CD4-positive, alpha-beta T cell (primary cell): ENCODE results near the gene CTSD. TPM values are rescaled to one million over a fixed set of nuclear protein-coding genes. Genes with fewer than 3 reads are reported as not detected.

ENCODE experiments used
- ATAC-seq: fragments of 200-7000 bp; cut with Tn5 transposase; one replicate; pipeline ENCODE4 v1.10.0; 2022; ENCODE audit warnings: mild to moderate bottlenecking; ENCODE audit not compliant: poor library complexity
- CTCF ChIA-PET: fragments of 350-600 bp; sonication (Branson Sonifier 250); formaldehyde crosslinking; loops from one replicate; lab custom pipeline; 2021; ENCODE audit warnings: antibody characterized with exemption, inconsistent platforms; lab: Charles Lee
- POLR2A ChIA-PET: fragments of 350-600 bp; sonication (Branson Sonifier 250); formaldehyde crosslinking; loops from one replicate; lab custom pipeline; 2021; ENCODE audit warnings: antibody characterized with exemption, inconsistent platforms; lab: Charles Lee
- DNase-seq, 14 experiments: peaks; one replicate each; pipeline ENCODE4 v3.0.0-alpha.2; 2013 to 2020; ENCODE audit warnings: mixed read lengths in 2 of 14
- H3K27ac ChIP-seq, 2 donors: one replicate each; pipeline versions ENCODE4 v1.5.1 to v1.7.0; 2013; ENCODE audit warnings: low read length in 2 of 2, low read depth in 1 of 2, mild to moderate bottlenecking in 1 of 2
- H3K27me3 ChIP-seq, 2 experiments: 1 replicate in 1 of 2; 2 replicates in 1 of 2; pipeline versions ENCODE4 v1.6.1 to v1.7.0; 2013; ENCODE audit warnings: low read length in 2 of 2, control low read depth in 1 of 2, mild to moderate bottlenecking in 1 of 2, moderate library complexity in 1 of 2; ENCODE audit not compliant: insufficient read depth in 2 of 2, control insufficient read depth in 1 of 2
- H3K36me3 ChIP-seq: one replicate; pipeline ENCODE4 v1.6.1; 2013; ENCODE audit warnings: low read length, control low read depth; ENCODE audit not compliant: insufficient read depth
- H3K4me1 ChIP-seq: one replicate; pipeline ENCODE4 v1.6.1; 2013; ENCODE audit warnings: low read length, control low read depth; ENCODE audit not compliant: insufficient read depth
- H3K4me3 ChIP-seq: one replicate; pipeline ENCODE4 v1.5.1; 2013; ENCODE audit warnings: mild to moderate bottlenecking, low read length, moderate library complexity
- H3K9me3 ChIP-seq, 2 experiments: 1 replicate in 1 of 2; 2 replicates in 1 of 2; pipeline versions ENCODE4 v1.6.1 to v1.7.0; 2013; ENCODE audit warnings: low read length in 2 of 2, mild to moderate bottlenecking in 2 of 2, control low read depth in 1 of 2, moderate library complexity in 1 of 2; ENCODE audit not compliant: control insufficient read depth in 1 of 2, insufficient read depth in 1 of 2
- H3K27ac Mint-ChIP-seq: one replicate; pipeline ENCODE4 v1.8.0; 2020; ENCODE audit warnings: mixed read lengths
- H3K27me3 Mint-ChIP-seq: one replicate; pipeline ENCODE4 v1.8.0; 2021; ENCODE audit warnings: mixed read lengths
- H3K36me3 Mint-ChIP-seq: one replicate; pipeline ENCODE4 v1.8.0; 2021; ENCODE audit warnings: low read depth, mixed read lengths
- H3K4me1 Mint-ChIP-seq: one replicate; pipeline ENCODE4 v1.8.0; 2021; ENCODE audit warnings: low read depth, mixed read lengths
- H3K4me3 Mint-ChIP-seq: one replicate; pipeline ENCODE4 v1.8.0; 2020; ENCODE audit warnings: mild to moderate bottlenecking, mixed read lengths
- H3K9me3 Mint-ChIP-seq: one replicate; pipeline ENCODE4 v1.8.0; 2020; ENCODE audit warnings: mixed read lengths
- intact Hi-C, 2 experiments: fragments of 100-400 bp; cut with DNase I in 1 of 2; cut with micrococcal nuclease in 1 of 2; formaldehyde crosslinking; loops; one replicate each; pipeline versions ENCODE4 v1.15.1 to v1.9.0; 2023 to 2025; cut with DNase I, micrococcal nuclease
- total RNA-seq, 174 experiments: library from RNA in 2 of 174; stranded (reverse) in 2 of 174; gene quantifications; one replicate each; pipeline ENCODE4 v1.2.3 and lab custom pipeline; 2021 to 2026
- TF ChIP-seq, protein P1 (sequence below): fragments of 200-600 bp; IDR thresholded peaks from one replicate; pipeline ENCODE4 v1.8.0; 2022; ENCODE audit warnings: antibody characterized with exemption, mild to moderate bottlenecking

The CTSD gene
- total RNA-seq, 2 experiments from 2014 or later: 63.3 to 71.3 TPM

DNA sequence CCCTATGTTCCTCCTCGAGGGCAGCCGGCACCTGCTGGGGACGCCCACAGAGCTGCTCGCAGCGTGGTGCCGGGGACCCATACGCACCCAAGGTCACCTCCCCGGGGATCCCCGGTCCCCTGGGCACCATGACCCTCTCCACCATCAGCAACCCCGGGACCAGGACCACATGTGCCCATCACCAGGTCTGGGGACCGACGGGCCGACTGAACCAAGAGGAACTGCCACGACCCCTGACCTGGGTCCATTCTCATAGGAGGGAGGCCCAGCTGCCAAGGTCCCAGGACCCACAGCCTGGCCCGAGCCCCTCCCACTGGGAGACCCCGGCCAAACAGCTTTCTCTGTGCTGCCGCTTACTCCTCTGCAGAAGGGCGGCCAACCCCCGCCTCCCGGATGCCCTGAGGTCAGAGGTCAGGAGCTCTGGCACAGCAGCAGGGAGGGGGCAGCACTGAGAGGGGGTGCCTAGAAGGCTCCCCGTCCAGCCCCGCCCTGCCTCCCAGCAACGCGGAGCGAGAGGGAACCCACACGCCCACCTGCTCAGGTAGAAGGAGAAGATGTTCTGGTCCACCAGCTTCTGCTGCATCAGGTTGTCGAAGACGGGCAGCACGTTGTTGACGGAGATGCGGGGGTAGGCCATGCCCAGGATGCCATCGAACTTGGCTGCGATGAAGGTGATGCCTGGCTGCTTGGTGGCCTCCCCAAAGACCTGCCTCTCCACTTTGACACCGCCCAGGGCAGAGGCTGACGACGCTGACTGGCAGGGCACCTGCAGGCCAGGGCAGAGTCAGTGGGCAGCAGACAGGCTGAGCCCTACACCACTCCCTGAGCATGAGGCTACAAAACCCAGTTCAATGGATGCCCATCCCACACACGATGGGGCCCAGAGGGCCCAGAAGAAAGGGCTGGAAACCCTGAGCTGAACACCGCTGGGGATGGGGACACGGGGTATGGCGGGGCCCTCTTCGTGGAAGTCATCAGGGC lies 6.6 kb downstream of the CTSD start:
- H3K4me1 Mint-ChIP-seq: peaks cover 66% of the 10 kb centered on the region

DNA sequence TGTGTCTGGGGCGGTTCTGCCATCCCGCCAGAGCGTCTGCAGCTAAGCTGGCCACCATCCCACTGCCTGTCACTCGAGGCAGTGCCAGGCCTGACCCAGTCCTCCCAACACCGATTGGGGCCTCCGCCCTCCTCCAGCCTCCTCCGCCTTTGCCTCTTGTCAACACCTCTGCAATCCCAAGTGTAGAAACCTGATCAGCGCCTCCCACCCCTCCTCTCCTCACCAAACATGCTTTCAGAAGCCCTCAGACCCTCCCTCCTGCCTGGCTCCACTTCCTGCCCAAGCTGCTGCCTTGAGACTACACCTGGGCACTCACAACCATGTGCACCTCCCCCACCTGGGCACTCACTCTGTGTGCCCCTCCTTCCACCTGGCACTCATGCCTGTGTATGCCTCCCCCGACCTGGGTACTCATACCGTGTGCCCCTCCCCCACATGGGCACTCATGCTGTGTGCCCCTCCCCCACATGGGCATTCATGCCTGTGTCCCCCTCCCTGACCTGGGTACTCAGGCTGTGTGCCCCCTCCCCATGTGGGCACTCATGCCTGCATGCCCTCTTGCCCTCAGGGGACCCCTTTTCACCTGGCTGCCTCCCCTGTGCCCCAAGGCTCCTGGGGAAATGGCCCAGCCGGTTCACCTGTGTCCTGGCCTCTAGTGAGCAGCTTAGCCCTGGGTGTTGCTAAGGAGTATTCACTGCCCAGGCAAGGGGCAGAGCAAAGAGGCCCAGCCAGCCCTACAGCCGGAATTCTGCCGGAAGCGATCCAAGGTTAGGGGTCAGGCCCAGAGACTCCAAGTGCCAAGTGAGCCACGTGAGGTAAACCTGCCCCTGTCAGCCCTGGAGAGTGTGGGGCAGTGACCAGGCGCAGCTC lies 7.8 kb downstream of the CTSD start:
- ChIA-PET POLR2A (interaction anchor here (0.6 to 1.4 kb wide), 3 partner anchors 37 to 95 kb away, joined by 3 to 7 read pairs (median 5); no protein-coding TSS in a partner anchor), CTCF (interaction anchor here (0.9 kb wide), 1 partner anchor 127 kb away, joined by 4 read pairs; no protein-coding TSS in a partner anchor)
- Mint-ChIP-seq H3K27me3 (no peaks in the 10 kb centered on the region), H3K27ac (peak overlapping the region; percentile 90), H3K4me1 (peaks cover 57% of the 10 kb centered on the region), H3K36me3 (peaks cover 54% of the 10 kb centered on the region), H3K9me3 (no peaks in the 10 kb centered on the region), H3K4me3 (peak overlapping the region; percentile 80)
- intact Hi-C loops: no loop called here
- ATAC-seq (peak; percentile 35), DNase-seq (peak in 6 of 14 experiments; percentile 21 to 53 (median 24))
- TF ChIP-seq, protein P1, sequence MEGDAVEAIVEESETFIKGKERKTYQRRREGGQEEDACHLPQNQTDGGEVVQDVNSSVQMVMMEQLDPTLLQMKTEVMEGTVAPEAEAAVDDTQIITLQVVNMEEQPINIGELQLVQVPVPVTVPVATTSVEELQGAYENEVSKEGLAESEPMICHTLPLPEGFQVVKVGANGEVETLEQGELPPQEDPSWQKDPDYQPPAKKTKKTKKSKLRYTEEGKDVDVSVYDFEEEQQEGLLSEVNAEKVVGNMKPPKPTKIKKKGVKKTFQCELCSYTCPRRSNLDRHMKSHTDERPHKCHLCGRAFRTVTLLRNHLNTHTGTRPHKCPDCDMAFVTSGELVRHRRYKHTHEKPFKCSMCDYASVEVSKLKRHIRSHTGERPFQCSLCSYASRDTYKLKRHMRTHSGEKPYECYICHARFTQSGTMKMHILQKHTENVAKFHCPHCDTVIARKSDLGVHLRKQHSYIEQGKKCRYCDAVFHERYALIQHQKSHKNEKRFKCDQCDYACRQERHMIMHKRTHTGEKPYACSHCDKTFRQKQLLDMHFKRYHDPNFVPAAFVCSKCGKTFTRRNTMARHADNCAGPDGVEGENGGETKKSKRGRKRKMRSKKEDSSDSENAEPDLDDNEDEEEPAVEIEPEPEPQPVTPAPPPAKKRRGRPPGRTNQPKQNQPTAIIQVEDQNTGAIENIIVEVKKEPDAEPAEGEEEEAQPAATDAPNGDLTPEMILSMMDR: no peak
- Histone ChIP-seq H3K27ac (peak overlapping the region in 1 of 2 donors; percentile 41), H3K36me3 (peaks cover 58% of the 10 kb centered on the region), H3K27me3 (peaks cover 0 to 3% of the 10 kb centered on the region in 2 experiments), H3K9me3 (peaks cover 0 to 4% of the 10 kb centered on the region in 2 experiments), H3K4me3 (no peak overlapping the region), H3K4me1 (peaks cover 76% of the 10 kb centered on the region)

More for the DNA sequence above, 6.6 kb downstream of the CTSD start:
- peak overlapping the region in 1 of 2 donors; percentile 67 for H3K27ac ChIP-seq
- intact Hi-C loops: no loop called here
- no peaks in the 10 kb centered on the region for H3K27me3 Mint-ChIP-seq
- DNase-seq (no peak), ATAC-seq (peak; percentile 8)
- H3K9me3 Mint-ChIP-seq: no peaks in the 10 kb centered on the region
- CTCF ChIA-PET: interaction anchor here (0.9 to 1.2 kb wide), 2 partner anchors 125 to 192 kb away, joined by 3 to 4 read pairs; no protein-coding TSS in a partner anchor
- H3K27me3 ChIP-seq: no peaks in the 10 kb centered on the region
- TF ChIP-seq, protein P1: no peak
- H3K27ac Mint-ChIP-seq: peak overlapping the region; percentile 90
- H3K4me1 ChIP-seq: peaks cover 82% of the 10 kb centered on the region
- peaks cover 50% of the 10 kb centered on the region for H3K36me3 Mint-ChIP-seq
- POLR2A ChIA-PET: interaction anchor here (0.8 to 1.7 kb wide), 6 partner anchors 10 to 96 kb away, joined by 3 to 7 read pairs (median 4); partner anchors contain the start of gene LSP1
- peak overlapping the region; percentile 44 for H3K4me3 ChIP-seq
- H3K36me3 ChIP-seq: peaks cover 60% of the 10 kb centered on the region
- peak overlapping the region; percentile 79 for H3K4me3 Mint-ChIP-seq
- H3K9me3 ChIP-seq: no peaks in the 10 kb centered on the region

DNA sequence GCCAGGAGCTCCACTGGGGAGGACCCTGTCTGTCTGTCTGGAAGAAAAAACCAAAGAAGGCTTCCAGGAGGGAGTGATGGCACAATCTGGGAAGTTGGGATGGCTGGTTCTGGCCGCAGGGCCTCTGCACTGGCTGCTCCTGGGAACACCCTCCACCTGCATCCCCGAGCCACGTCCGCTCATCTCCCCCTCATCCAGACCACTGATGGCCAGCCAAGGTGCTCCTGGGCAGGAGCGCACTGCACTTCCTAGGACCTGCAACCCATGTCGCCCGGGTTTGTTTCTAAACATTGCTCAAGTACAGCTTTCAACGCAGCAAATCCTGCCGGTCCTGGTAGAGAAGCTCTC lies 8.4 kb downstream of the CTSD start:
- Mint-ChIP-seq H3K36me3 (peaks cover 54% of the 10 kb centered on the region), H3K9me3 (no peaks in the 10 kb centered on the region), H3K27me3 (peaks cover 4% of the 10 kb centered on the region), H3K4me1 (peaks cover 61% of the 10 kb centered on the region), H3K27ac (peak overlapping the region; percentile 90), H3K4me3 (peak overlapping the region; percentile 80)
- ATAC-seq: no peak
- Histone ChIP-seq H3K27me3 (peaks cover 3 to 9% of the 10 kb centered on the region in 2 experiments), H3K4me3 (no peak overlapping the region), H3K27ac (no peak overlapping the region), H3K9me3 (peaks cover 0 to 5% of the 10 kb centered on the region in 2 experiments), H3K4me1 (peaks cover 75% of the 10 kb centered on the region), H3K36me3 (peaks cover 52% of the 10 kb centered on the region)
- TF ChIP-seq, protein P1: no peak
- no peak for DNase-seq
- intact Hi-C loops: no loop called here
- ChIA-PET POLR2A (interaction anchor here (0.6 to 1.4 kb wide), 2 partner anchors 38 to 54 kb away, joined by 3 to 7 read pairs; no protein-coding TSS in a partner anchor), CTCF (no interaction called here)
